IPS-15b (cell line): ENCODE results near the gene CACNG8.

Source experiments
- H3K27me3 ChIP-seq: one replicate; pipeline ENCODE4 v1.6.1; 2013; ENCODE audit warnings: low read length; ENCODE audit not compliant: control insufficient read depth, insufficient read depth
- H3K36me3 ChIP-seq: one replicate; pipeline ENCODE4 v1.6.1; 2013; ENCODE audit warnings: low read length; ENCODE audit not compliant: control insufficient read depth, insufficient read depth
- H3K4me1 ChIP-seq: one replicate; pipeline ENCODE4 v1.6.1; 2013; ENCODE audit warnings: mild to moderate bottlenecking, low read length; ENCODE audit not compliant: control insufficient read depth, insufficient read depth
- H3K4me3 ChIP-seq: one replicate; pipeline ENCODE4 v1.5.1; 2013; ENCODE audit warnings: low read depth, low read length
- H3K9ac ChIP-seq: one replicate; pipeline ENCODE4 v1.6.1; 2013; ENCODE audit warnings: low read depth, mild to moderate bottlenecking, low read length
- H3K9me3 ChIP-seq: one replicate; pipeline ENCODE4 v1.6.1; 2013; ENCODE audit warnings: mild to moderate bottlenecking, low read length; ENCODE audit not compliant: control insufficient read depth, insufficient read depth

CACNG8 gene

DNA sequence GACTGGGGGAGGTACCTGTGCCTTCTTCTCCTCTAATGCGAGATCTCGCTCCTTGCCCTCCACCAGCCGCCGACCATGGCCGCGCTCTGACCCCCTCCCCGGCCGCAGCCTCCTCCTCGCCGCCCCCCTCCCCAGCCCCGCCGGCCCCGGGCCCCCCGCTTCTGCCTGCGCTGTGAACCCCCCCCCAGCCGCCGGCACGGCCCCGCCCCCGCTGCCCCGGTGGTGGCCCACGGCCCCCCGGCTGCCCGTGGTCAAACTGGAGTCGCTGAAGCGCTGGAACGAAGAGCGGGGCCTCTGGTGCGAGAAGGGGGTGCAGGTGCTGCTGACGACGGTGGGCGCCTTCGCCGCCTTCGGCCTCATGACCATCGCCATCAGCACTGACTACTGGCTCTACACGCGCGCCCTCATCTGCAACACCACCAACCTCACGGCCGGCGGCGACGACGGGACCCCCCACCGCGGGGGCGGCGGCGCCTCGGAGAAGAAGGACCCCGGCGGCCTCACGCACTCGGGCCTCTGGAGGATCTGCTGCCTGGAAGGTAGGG is at the start of gene CACNG8:
Gene CACNG8, plus strand, starts transcription at position 51 of the 545 bp plus-strand sequence.
- Histone ChIP-seq H3K4me3 (peak within 1 kb of the TSS; percentile 49), H3K27me3 (peaks cover 15% of the 10 kb centered on the region), H3K36me3 (peaks cover 11% of the 10 kb centered on the region), H3K9me3 (no peaks in the 10 kb centered on the region), H3K4me1 (no peaks in the 10 kb centered on the region), H3K9ac (no peak within 1 kb of the TSS)

DNA sequence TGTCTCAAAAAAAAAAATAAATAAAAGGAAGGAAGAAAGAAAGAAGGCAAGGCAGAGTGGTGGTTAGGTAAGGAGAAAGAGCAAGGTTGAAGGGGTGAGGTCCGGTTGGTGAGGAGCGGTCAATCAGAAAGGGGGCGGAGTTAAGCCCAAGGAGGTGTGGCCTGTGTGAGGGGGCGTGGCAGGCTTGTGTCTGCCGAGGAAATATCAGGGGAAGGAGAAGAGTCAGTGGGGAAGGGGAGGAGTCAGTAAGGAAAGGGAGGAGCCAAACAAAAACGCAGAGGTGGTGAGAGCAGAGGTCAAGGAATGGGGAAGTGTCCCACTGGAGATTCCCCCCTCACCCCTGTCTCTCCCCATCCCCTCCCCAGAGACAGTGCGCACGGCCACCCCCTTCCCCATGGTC is 47.7 kb upstream of the CACNG8 start:
- peaks cover 21% of the 10 kb centered on the region for H3K27me3 ChIP-seq
- peaks cover 16% of the 10 kb centered on the region for H3K36me3 ChIP-seq
- no peak overlapping the region for H3K4me3 ChIP-seq
- no peak overlapping the region for H3K9ac ChIP-seq
- no peaks in the 10 kb centered on the region for H3K9me3 ChIP-seq
- no peaks in the 10 kb centered on the region for H3K4me1 ChIP-seq

DNA sequence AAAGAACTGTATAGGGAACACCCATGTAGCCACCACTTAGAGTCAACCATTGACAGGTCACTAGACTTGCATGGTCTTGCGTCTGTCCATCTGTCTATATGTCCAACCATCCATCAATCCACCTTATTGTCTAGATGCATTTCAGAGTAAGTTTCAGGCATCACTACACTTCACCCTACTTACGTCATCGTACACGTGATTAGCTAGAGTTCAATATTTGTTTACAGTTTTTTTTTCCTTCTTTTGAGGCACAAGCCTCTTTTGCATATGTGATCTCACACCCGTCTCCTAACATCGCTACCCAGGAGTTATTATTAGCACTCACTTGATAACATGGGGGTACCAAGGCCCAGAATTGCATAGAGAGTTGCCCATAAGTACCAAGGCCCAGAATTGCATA is 46.7 kb upstream of the CACNG8 start:
- no peaks in the 10 kb centered on the region for H3K4me1 ChIP-seq
- no peak overlapping the region for H3K4me3 ChIP-seq
- peaks cover 16% of the 10 kb centered on the region for H3K36me3 ChIP-seq
- H3K9ac ChIP-seq: no peak overlapping the region
- H3K9me3 ChIP-seq: no peaks in the 10 kb centered on the region
- peaks cover 13% of the 10 kb centered on the region for H3K27me3 ChIP-seq

DNA sequence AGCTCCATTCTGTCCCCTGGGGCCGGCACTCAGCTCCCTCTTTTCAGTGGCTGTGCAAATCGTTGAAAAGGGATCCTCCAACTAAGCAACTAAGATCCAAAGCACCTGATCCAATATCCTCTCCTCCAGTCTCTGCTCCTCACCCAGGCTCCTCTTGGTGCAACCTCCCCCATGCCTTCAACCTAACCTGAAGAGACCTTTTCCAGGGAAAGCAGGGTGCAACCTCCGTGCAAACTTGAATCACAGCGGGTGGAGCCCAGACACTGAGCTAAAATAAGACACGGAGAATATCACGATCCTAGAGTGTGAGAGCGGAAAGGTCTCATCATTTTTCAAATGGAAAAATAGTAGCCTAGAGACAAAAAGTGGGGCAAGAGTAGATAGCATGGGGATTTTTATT is 45.4 kb upstream of the CACNG8 start:
- no peak overlapping the region for H3K9ac ChIP-seq
- no peaks in the 10 kb centered on the region for H3K4me1 ChIP-seq
- H3K4me3 ChIP-seq: no peak overlapping the region
- peaks cover 16% of the 10 kb centered on the region for H3K36me3 ChIP-seq
- peaks cover 1% of the 10 kb centered on the region for H3K27me3 ChIP-seq
- H3K9me3 ChIP-seq: no peaks in the 10 kb centered on the region

DNA sequence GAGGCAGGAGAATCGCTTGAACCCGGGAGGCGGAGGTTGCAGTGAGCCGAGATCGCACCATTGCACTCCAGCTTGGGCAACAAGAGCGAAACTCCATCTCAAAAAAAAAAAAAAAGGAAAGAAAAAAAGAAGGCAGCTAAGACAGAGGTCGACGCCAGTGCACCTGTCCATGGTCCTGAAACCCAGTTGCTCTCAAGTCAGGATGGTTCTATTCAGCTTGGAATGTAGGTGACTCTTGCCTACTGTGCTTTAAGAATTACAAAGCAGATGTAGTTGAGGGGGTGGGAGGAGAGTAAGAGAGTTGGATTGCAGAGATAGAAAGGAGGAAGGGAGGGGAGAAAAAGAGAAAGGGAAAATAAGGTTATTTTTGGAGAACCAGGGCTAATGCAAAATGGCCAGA is 35.0 kb upstream of the CACNG8 start:
- Histone ChIP-seq H3K9ac (no peak overlapping the region), H3K9me3 (no peaks in the 10 kb centered on the region), H3K4me3 (no peak overlapping the region), H3K27me3 (no peaks in the 10 kb centered on the region), H3K4me1 (peaks cover 3% of the 10 kb centered on the region), H3K36me3 (peaks cover 5% of the 10 kb centered on the region)

DNA sequence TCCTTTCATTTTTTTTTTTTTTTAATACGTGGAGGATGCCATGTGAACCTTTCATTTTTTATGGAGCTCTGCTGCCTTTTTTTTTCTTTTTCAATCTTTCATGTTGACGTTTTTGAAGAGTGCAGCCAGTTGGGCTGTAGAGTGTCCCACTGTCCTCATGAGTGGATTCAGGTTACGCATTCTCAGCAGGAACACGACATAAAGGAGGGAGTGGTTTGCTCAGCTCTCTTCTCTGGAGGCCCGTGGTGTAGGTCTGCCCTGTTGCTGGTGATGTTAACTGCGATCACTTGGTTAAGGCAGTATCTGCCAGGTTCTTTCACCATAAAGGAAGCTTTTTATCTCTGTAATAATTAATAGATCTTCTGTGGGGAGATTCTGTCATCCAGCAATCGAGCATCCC is 26.7 kb upstream of the CACNG8 start:
- H3K27me3 ChIP-seq: no peaks in the 10 kb centered on the region
- no peak overlapping the region for H3K9ac ChIP-seq
- H3K9me3 ChIP-seq: no peaks in the 10 kb centered on the region
- H3K36me3 ChIP-seq: no peaks in the 10 kb centered on the region
- H3K4me3 ChIP-seq: no peak overlapping the region
- no peaks in the 10 kb centered on the region for H3K4me1 ChIP-seq

DNA sequence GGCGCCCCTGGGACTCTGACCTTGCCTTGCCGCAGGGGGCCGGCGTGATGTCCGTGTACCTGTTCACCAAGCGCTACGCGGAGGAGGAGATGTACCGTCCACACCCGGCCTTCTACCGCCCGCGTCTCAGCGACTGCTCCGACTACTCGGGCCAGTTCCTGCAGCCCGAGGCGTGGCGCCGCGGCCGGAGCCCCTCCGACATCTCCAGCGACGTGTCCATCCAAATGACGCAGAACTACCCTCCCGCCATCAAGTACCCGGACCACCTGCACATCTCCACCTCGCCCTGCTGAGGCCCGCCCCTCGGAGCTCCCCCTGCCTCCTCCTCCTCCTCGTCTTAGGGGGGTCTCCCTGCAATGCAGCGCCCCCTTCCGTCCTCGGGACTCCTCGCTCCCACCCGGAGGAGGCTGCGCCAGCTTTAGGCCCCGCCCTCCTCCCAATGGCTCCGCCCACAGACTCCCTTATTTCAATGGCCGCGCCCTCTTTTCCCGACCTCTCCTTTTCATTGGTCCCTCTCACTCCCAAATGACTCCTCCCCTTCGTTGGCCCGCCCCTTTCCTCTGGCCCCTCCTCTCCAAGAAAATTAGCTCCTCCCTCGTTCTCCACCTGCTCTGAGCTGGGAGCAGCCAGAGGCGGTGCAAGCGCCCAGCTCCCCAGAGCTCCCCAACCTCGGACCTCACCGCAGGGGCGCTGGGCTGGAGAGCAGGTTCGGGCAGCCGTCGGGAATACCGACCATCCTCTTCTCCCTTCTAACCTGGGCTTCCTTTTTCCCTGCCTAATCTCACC is 20.5 kb upstream of the CACNG8 start:
- Histone ChIP-seq H3K4me3 (peak overlapping the region; percentile 87), H3K36me3 (no peaks in the 10 kb centered on the region), H3K9me3 (no peaks in the 10 kb centered on the region), H3K9ac (peak overlapping the region; percentile 63), H3K4me1 (peaks cover 2% of the 10 kb centered on the region), H3K27me3 (no peaks in the 10 kb centered on the region)

DNA sequence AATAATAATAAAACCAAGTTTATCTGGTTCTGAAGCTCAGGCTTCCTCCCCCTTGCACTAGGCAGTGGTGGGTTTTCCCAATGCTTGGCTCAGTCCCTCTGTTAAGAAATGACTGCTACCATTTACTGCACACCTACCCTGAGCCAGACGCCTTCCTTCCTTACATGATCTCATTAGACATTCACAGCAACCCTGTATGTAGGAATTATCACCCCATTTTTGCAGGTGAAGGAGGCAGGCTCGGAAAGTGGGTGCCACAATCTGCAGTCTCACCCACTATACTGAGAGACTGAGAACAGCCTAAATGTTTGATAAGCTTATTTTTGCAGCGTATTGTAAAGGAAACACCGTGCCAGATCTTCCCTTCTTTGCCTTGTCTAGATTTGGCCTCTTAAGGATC is 18.3 kb upstream of the CACNG8 start:
- H3K36me3 ChIP-seq: no peaks in the 10 kb centered on the region

DNA sequence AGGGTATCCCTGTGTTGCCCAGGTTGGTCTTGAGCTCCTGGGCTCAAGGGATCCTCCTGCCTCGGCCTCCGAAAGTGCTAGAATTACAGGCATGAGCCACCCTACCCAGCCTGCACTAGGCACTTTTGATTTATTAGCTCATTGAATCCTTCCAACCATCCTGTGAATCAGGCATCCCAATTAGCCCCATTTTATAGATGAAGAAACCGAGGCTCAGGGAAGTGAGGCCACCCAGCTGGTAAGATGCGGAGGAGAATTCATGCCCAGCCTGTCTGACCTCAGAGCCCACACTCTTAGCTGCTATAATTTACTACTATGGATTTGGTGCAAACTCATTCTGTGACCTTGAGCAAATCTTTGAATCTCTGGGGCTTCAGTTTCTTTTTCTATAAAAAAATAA is 17.8 kb upstream of the CACNG8 start:
- no peak overlapping the region for H3K9ac ChIP-seq
- no peaks in the 10 kb centered on the region for H3K27me3 ChIP-seq
- peaks cover 2% of the 10 kb centered on the region for H3K4me1 ChIP-seq
- H3K9me3 ChIP-seq: no peaks in the 10 kb centered on the region
- no peaks in the 10 kb centered on the region for H3K36me3 ChIP-seq
- no peak overlapping the region for H3K4me3 ChIP-seq

More for the DNA sequence above, 18.3 kb upstream of the CACNG8 start:
- Histone ChIP-seq H3K4me1 (peaks cover 2% of the 10 kb centered on the region), H3K27me3 (no peaks in the 10 kb centered on the region), H3K9me3 (no peaks in the 10 kb centered on the region), H3K4me3 (no peak overlapping the region), H3K9ac (no peak overlapping the region)

DNA sequence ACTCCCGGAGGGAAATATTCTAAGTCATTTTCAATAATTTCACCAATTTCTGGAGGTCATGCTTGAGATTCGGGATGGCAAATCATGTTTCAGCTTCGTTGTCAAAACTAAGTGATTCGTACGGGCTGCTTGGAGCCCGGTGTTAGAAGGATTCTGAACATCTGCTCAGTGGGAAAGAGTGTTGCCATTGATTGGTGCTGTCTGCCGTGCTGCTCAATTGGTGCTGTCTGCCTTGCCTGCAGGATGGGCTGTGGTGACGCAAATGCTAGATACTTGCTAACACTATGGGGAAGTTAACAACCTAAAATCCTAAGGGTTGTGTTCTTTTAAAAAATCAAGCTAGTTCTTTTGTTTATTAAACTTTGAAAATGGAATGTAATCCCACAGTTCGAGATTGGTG is 17.3 kb upstream of the CACNG8 start:
- Histone ChIP-seq H3K4me1 (peaks cover 2% of the 10 kb centered on the region), H3K9me3 (no peaks in the 10 kb centered on the region), H3K36me3 (no peaks in the 10 kb centered on the region), H3K9ac (no peak overlapping the region), H3K4me3 (peak overlapping the region; percentile 36), H3K27me3 (no peaks in the 10 kb centered on the region)

DNA sequence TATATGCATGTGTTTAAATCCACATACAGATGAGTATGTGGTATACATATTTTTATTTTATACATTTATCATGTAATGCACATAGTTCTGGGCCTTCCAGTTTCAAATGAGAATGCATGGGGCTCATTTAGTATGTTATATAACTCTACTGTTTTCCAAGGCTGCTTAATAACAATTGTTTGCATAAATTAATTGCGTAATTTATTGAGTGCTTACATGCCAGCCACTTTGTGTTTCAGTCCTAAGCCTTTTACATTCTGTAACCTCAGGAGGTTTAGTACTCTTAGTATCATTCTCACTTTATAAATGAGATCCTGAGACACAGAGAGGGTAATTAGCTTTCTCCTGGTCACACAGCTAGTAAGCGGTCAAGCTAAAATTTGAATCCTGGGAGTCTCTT is 16.7 kb upstream of the CACNG8 start:
- Histone ChIP-seq H3K9ac (no peak overlapping the region), H3K4me3 (peak overlapping the region; percentile 36)

DNA sequence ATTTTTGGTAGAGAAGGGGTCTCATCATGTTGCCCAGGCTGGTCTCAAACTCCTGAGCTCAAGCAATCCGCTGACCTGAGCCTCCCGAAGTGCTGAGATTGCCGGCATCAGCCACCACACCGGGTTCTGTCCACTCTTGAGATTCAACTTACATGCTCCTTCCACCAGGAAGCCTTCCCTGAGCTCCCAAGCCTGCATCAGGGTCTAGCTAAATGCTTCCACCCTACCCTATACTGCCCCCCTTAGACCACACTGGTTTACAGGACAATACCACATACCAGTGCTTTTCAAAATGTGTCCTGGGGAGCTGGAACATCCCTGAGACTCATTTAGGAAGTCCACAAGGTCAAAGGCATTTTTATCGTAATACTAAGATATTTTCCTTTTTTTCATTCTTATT is 15.1 kb upstream of the CACNG8 start:
- Histone ChIP-seq H3K27me3 (no peaks in the 10 kb centered on the region), H3K9ac (no peak overlapping the region), H3K4me1 (peaks cover 2% of the 10 kb centered on the region), H3K9me3 (no peaks in the 10 kb centered on the region), H3K4me3 (no peak overlapping the region), H3K36me3 (no peaks in the 10 kb centered on the region)

More for the DNA sequence above, 16.7 kb upstream of the CACNG8 start:
- Histone ChIP-seq H3K9me3 (no peaks in the 10 kb centered on the region), H3K36me3 (no peaks in the 10 kb centered on the region), H3K27me3 (no peaks in the 10 kb centered on the region), H3K4me1 (peaks cover 2% of the 10 kb centered on the region)
